HG02852 (cell line): ENCODE results near the gene DAPK1.

Experiments
- ATAC-seq: cut with Tn5 transposase; IDR thresholded peaks from one replicate; pipeline ENCODE4 v1.9.1; 2021; ENCODE audit warnings: mild to moderate bottlenecking, moderate library complexity; ENCODE audit not compliant: unreplicated experiment

The DAPK1 gene

DNA sequence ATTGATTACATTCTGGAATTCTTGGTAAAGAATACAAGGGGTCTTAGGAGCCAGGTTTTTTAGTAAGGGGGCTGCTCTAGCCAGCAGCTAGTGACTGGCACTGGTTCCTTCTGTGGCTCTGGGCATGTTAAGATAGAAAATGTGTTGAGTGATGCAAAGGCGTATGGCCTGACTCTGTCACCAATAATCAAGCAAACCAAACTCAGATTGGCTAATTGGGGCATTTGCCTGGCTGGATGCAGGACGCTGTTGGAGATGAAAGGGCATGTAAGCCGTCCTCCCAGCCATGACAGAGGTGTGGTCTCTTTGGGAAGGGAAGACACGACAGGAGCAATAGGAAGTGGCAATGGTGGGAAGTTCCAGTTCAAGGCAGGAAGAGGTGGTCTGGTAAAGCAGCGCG, 140.6 kb downstream of the DAPK1 start:
- ATAC-seq = no peak

DNA sequence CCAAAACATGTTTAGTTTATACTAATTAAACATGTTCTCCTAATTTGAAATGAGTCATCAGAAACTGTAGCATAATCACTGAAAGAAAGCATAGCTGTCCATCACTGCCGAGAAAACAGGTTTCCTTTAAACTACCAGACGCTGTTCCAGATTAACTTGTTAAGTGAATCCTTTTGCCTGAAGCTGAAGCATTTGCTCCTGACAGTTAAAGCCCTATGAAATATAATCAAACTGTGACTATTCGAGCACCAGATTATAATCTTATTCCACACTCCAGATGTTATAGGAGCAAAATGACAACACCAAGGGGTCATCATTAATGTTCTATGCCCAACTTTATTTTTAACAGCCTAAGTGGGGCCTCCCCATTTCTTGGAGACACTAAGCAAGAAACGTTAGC, 142.3 kb downstream of the DAPK1 start:
- no peak for ATAC-seq

DNA sequence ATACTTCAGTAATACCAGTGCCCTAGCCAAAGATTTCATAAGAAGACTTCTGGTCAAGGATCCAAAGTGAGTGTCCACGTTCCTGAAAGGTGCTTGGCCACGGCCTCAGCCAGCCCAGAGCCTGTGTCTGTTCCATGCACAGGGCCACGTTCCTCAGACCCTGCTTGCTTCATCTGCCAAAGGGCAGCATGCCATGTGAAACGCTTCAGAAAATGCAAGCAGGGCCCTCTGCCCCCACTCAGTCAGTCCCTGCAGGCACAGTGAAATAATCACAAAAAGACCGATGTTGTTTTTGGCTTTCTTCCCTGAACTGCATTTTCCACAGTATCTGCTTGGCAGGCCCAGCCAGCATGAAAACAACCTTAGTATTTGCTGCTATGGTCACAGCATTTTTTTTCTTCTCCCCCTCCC, 142.7 kb downstream of the DAPK1 start:
- ATAC-seq = no peak

DNA sequence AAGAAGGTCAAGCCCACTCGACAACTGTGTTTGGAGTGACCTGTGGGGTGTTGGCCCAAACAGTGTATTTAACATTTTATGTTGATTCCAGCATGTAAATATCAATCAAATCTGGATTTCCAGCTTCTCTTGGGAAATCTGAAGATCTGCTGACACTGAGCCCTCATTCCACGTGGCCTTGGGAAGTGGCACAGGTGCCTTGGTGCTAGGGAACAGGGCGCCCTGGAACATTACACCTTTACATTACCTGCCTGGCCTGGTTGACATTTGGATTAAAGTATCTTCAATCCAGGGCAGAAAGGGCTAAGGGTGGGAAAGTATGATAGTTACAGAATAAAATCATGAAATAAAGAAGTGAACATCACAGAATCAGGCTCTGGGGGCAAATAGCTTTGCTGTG, 143.4 kb downstream of the DAPK1 start:
- ATAC-seq = no peak

DNA sequence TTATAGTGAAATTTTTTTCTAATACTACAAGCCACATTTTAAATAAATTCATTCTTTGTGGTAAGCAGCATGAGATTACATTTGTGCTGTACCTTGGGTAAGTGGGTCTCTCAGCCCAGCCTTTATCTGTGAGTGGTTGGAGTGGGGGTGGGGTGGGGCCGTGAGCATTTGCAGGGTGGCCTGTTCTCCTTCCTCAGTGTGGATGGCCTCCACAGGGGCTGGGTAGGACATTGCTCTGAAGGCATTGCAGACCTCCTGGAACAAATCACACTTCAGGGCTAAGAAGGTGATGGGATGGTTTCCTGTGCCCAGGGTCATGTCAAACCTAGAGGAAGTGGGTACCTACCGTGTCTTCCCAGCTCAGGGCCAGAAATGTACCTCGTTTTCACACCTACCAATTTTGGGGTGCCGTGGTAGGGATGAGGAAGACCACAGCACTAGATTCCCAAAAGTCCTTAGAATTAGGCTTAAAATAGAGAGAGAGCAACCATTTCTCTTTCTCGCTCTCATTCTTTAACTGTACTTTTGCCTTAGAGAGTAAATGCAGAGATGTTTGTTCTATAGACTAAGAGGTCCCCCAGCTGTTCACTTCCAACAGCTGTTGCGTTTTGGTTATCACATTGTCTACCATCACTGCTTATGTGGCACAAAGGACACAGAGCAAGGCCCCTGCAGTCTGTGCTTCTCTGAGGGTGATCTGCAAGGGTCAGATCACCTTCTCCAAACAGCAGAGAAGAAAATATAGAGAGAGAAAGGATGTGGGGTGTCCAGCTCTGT, 144.9 kb downstream of the DAPK1 start:
- no peak for ATAC-seq

DNA sequence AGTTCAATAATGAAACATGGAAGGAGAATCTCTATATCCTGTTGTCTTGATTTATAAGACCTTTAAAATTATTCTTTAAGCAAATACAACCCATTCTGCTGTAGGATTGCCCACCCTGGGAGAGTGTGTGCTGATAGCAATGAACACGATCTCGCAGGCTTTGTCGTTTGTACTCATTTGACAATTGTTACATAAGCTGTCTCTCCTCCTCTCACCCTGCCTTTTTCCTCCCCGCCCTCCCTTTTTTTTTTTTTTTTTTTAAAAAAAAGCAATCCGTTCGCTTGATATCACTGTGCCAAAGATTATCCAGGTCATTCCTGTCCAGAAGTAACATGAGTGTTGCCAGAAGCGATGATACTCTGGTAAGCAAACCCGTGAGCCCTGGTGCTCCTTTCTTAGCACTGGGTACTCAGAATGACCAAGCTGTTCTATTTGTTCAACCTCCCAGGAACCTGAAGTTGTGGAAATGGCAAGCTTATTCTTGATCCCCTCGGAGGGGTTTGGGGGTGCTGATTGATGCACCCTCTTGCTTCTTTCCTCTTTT, 145.5 kb downstream of the DAPK1 start:
- ATAC-seq = no peak

DNA sequence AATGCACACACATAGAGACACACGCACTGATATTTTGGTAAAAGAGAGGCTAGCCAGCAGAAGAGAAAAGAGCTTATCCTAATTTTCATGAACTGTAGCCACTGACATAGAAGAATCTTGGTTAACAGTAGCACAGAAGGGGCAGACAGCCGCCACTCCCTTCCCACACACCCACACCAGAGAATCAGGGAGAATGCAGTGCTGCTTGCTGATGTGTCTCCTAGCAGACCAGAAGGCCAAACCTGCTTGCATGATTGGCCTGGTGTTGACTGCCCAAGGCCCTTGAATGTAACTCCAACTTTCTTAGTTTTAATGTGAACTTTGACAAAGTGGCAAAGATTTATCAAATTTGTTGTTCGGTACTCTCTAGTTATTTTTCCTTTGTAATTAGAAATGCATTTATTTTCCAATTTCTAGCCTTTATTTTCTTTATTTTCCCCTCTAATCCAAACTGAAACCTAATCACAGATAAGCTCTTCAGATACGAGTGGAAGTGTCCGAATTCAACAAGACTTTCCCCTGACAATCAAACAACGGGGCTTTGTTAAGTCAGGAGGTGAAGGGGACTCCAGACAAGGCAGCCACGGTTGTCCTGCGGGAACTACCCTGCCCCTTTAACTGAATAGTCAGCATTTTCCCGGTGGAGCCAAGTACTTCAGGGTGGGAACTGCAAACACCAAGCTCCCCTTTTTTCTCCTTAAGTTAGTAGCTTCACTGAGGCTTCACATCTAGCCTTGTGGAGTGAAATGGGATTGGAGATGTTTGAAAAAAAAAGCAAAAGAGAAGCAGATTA, 146.3 kb downstream of the DAPK1 start:
- no peak for ATAC-seq

DNA sequence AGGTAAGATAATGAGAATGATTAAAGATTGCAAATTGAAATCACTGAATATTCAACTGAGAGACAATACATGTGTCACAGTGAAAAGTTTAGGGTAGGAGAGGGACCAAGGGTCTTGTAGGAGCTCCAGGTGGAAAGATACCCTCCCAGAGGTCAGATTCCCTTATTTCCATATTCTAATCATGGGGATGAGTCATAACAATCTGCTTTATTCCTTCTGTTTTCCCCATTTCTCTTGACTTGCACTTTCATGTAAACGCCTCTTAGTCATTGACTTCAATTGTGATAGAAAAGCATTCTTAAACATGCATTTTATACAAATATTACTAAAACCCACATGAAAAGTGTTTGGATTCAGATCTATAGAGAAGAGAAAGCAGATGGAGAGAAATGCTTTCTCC, 147.0 kb downstream of the DAPK1 start:
- ATAC-seq = no peak

DNA sequence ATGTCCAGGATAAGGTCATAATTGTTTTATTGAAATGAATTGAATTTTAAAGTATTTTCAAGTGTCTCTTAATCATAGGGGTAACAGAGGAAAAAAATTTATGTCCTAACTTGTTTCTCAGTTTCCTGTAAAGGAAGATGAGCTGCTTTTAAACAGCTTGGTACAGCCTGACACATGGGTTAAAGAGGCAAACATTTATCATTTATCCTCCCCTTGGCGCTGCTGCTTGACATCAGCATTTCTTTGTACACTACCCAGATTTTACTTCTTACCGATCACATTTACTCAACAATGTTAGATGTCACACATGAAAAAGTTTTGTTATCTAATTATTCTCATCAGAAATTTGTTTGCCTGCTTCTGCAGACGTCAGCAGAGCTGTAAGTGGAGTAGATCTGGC, 148.9 kb downstream of the DAPK1 start:
- ATAC-seq = no peak

DNA sequence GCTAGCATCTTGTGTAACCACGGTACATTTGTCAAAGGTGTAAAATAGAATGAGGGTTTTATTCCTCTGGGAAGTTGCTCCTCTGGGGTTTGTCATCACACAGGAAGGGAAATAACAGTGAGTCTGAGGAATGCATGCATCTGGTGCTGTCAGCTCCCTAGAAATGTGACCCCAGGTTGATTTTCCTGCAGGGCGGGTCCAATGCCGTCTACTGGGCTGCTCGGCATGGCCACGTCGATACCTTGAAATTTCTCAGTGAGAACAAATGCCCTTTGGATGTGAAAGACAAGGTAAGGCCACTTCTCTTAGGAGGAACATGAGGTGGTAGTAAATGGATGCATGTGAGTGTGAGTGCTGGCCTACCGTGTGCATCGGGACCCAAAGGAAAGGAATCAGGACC, 149.4 kb downstream of the DAPK1 start:
- ATAC-seq = no peak

DNA sequence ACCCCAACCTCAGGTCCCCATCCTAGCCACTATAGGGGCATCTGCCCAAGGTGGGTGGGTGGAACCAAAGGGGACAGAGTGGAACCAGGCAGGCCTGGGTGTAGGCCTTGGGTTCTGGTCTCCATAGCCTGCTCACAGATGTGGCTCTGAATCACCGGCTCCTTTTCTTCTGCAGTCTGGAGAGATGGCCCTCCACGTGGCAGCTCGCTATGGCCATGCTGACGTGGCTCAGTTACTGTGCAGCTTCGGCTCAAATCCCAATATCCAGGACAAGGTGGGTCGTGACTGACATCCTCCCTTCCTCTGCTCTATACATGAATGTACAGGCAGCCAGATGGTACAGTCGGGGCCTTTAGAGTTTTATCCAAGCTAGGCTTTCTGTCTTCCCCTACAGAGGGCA, 150.9 kb downstream of the DAPK1 start:
- no peak for ATAC-seq

DNA sequence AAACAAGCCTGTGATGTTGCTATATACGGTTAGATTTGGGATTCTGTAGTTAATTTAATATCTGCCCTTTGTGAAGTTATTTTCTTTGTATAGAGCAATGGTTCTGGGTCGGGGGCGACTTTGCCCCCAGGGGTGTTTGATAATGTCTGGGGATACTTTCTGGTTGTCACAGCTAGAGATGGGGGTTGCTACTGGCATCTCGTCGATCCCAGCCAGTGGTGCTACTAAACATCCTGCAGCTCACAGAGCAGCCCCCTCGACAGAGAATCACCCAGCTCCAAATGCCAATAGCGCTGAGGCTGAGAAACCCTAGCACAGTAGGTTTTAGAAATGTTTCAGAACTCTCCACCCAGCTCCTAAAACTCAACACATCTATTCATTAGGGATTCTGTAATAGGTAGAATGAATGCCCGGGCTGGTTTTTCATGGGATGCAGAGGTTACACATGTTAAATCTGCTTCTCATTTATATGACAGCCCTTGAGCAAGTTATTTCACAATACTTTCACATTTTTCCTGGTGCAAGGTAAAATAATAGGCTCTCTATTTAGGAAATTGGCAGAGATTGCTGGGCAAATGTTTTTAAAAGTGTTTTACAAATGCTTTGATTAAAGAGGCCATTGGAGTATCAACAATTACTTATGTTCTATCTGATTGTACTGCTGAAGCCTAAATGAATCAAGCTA, 153.1 kb downstream of the DAPK1 start:
- no peak for ATAC-seq

DNA sequence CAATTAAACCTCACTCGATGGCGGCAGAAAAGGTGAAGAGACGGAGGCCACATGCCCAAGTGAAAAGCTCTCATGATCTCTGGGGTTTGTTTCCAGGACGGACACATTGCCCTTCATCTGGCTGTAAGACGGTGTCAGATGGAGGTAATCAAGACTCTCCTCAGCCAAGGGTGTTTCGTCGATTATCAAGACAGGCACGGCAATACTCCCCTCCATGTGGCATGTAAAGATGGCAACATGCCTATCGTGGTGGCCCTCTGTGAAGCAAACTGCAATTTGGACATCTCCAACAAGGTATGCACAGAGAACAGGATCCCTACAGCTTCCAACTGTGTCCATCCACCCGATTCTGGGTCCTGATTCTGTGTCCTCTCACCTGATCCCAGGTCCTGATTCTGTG, 153.8 kb downstream of the DAPK1 start:
- ATAC-seq = no peak

DNA sequence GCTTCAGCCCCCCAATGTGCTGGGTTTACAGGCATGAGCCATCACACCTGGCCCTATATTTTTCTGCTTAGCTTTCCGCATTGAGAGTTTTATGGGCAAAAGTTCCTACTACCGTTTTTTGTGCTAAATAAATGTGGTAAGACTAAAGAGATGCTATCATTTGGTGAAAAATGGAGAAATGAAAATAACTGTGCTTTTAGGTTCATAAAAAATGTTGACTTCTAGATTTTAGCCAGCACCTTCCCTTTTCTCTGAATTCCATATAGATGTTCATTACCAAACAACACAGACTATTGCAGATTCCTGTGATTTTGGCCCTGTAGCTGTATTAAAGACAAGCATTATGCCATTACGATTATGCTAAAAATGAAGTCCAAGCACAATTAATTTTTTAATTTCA, 156.3 kb downstream of the DAPK1 start:
- ATAC-seq = no peak

DNA sequence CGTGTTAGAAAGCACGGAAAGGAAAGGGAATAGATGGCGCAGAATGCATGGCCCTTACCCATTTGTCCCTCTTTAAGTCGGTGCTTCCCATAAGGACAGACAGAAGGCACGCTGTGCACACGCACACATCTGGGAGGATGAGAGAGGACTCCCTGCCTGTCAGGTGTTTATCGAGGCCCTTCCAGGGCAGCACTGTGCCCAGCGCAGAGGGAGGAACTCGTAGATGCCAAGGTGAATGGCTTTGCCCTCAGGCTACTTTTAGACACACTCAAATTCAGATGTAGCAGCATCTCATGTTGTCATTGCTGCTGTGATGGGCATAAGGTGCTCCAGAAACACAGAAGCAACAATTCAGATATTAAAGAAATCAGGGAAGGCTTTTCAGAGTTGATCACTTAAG, 158.1 kb downstream of the DAPK1 start:
- no peak for ATAC-seq

DNA sequence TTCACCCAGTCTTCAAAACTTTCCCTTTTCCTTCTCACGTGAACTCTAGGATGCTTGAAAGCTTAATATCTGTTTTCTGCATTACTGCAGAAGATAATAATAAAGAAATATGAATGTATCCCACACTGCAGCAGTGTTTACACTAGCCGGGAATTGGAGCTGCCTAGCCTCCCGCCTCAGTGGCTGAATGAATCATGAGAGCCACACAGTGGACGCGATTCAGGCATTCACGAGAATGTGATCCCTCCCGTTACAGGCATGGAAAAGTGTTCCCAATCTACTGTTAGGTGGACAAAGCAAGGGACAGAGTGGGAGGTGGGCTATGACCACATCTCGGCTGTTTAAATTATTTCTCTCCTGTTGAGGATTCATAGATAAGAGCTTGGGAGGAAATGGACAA, 158.8 kb downstream of the DAPK1 start:
- ATAC-seq = no peak

DNA sequence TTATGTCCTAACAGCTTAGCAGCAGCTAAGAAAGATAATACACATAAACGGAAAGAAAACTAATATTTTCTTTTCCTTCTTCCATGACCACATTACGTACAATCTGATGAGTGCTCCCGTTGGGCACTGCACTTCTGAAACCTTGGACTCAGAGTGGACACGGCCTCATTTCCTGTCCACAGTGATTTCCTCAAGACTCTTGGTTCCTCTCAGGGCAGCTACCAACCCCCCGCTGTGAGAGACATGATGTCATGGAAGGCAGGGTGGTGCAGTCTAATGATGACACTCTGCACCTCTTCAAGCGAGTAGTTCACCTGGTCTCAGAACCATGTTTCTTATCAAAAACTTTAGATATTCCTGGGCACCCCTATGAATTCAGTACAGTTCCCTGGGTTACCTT, 159.5 kb downstream of the DAPK1 start:
- ATAC-seq = no peak

DNA sequence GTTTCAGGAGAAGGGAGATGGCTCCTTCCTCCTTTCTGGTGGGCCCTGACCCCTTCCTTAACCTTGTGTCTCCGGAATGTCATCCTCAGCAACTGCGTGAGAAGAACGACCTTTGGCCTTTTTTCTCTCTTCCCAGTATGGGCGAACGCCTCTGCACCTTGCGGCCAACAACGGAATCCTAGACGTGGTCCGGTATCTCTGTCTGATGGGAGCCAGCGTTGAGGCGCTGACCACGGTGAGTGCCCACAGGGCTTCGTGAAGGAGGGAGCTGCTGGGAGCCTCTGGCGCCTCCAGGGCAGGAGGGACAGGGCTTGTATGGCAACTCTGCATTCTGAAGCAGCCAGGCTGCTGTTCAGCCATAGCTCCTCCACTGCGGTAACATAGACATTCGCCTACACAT, 160.2 kb downstream of the DAPK1 start:
- ATAC-seq = no peak

DNA sequence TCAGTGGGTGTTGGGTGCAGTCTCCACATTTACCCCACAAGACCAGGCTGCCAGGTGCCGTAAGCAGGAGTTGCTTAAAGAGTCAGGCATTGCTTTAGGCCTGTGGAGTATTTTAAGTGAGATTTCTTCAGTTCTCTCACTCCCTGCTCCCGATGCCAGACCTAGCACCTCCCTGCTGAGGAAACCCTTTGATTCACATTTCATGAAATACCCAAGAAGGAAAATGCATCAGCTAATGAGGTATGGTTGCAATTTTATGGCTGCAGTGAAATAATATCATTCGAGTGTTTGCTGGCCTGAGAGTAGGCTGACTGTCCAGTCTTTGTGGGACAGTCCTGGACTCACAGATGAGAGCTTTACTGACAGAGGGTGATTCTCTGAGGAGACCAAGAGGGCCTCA, 160.8 kb downstream of the DAPK1 start:
- ATAC-seq = no peak

DNA sequence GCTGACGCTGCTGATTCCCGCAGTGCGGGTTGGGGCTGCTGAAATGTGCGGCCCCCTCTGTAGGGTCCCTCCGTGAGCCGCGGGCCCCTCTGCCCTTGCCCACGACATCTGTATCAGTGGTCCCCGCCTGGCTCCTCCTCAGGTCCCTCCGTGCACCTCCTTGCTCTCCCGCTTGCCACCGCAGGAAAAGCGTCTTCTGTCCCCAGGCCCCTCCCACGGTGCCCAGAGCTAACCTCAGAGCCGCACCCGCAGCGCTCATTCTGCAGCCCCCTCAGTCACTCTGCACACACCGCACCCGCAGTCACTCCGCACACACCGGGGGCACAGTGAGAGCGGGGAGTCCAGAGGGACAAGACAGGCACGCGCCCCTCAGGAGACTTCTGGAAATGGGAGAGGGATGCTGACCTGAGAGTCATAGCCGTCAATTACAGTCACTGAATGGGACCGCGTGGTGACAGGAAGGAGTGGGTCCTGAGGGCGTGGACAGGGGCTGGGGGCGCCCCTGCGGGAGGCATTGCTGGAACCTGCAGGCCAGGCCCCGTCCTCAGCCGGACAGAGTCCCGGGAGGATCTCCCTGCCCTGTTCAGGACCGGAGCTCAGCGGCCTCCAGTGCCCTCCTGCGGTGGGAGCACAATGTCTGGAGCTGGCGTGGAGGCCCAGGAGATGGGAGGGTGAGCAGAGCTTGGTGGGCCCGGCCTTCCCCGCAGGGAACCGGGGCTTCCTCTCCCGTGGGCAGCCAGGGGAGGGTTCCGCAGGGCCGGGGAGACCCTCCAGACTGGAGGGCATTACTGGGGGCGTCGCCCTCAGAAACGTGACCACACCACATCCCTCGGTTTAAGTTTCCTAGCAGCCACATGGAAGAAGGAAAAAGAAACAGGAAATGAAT, 162.1 kb downstream of the DAPK1 start:
- no peak for ATAC-seq

DNA sequence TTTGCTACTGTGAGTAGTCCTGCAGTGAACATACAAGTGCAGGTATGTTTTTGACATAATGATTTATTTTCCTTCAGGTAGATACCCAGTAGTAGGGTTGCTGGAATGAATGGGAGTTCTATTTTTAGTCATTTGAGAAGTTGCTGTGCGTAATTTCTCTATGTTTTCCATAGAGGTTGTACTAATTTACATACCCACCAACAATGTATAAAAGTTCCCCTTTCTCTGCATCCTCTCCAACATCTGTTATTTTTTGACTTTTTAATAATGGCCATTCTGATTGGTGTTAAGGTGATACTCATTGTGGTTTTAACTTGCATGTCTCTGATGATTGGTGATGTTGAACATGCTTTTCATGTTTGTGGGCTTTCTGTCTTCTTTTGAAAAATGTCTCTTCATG, 163.6 kb downstream of the DAPK1 start:
- ATAC-seq = no peak
